Spleen (tissue), 11 donors: ENCODE measurements around the gene GET3. TPM values are rescaled to one million over a fixed set of nuclear protein-coding genes. Genes with fewer than 3 reads are reported as not detected.

Experiments
- DNase-seq: peaks from one replicate; pipeline ENCODE4 v3.0.0-alpha.2; 2020
- H3K27ac ChIP-seq, 8 donors: fragments of 200-600 bp; sonication (generic) in 7 of 8; 1 replicate in 4 of 8; 2 replicates in 4 of 8; pipeline versions ENCODE4 v1.5.0 to v1.8.0; 2016 to 2021; ENCODE audit warnings: inconsistent platforms in 4 of 8, mild to moderate bottlenecking in 4 of 8, moderate library complexity in 1 of 8
- H3K27me3 ChIP-seq, 7 donors: fragments of 200-600 bp; sonication (generic) in 6 of 7; replicated peaks in 1 of 7; 1 replicate in 4 of 7; 2 replicates in 3 of 7; pipeline versions ENCODE4 v1.5.0 to v1.8.0; 2016 to 2021; ENCODE audit warnings: inconsistent platforms in 3 of 7, mild to moderate bottlenecking in 1 of 7
- H3K36me3 ChIP-seq, 6 donors: fragments of 200-600 bp; sonication (generic) in 5 of 6; 1 replicate in 4 of 6; 2 replicates in 2 of 6; pipeline versions ENCODE4 v1.5.0 to v1.8.0; 2016 to 2021; ENCODE audit warnings: inconsistent platforms in 2 of 6
- H3K4me1 ChIP-seq, 6 donors: fragments of 200-600 bp; sonication (generic) in 5 of 6; 1 replicate in 3 of 6; 2 replicates in 3 of 6; pipeline versions ENCODE4 v1.5.0 to v1.8.0; 2016 to 2021; ENCODE audit warnings: inconsistent platforms in 3 of 6
- H3K4me3 ChIP-seq, 8 donors: fragments of 200-600 bp; sonication (generic) in 7 of 8; 1 replicate in 4 of 8; 2 replicates in 4 of 8; pipeline versions ENCODE4 v1.5.0 to v1.8.0; 2016 to 2021; ENCODE audit warnings: inconsistent platforms in 4 of 8, mild to moderate bottlenecking in 4 of 8, moderate library complexity in 2 of 8
- H3K9me3 ChIP-seq, 8 donors: fragments of 200-600 bp; sonication (generic) in 7 of 8; 1 replicate in 4 of 8; 2 replicates in 4 of 8; pipeline versions ENCODE4 v1.5.0 to v1.8.0; 2016 to 2021; ENCODE audit warnings: inconsistent platforms in 4 of 8
- POLR2A ChIP-seq, 3 donors: fragments of 450-650 bp; IDR thresholded peaks; one replicate each; pipeline ENCODE4 v1.5.1; 2017; ENCODE audit warnings: antibody characterized with exemption in 3 of 3, mild to moderate bottlenecking in 1 of 3
- POLR2AphosphoS5 ChIP-seq, 3 donors: sonication (generic); formaldehyde crosslinking; IDR thresholded peaks; one replicate each; pipeline ENCODE4 v1.5.1; 2017; ENCODE audit warnings: antibody characterized with exemption in 3 of 3
- WGBS, 5 donors: extraction: QIAGEN DNeasy Blood & Tissue Kit in 3 of 5; methylation state at CpG; one replicate each; pipeline versions ENCODE4 v1.1.5 to v1.1.7; 2013 to 2018; 5-methylcytosine and 5-hydroxymethylcytosine counted together
- intact Hi-C: fragments of 100-400 bp; cut with DNase I; formaldehyde crosslinking; loops from one replicate; pipeline ENCODE4 v1.15.0; 2023; ENCODE audit warnings: low total_unique reads
- polyA plus RNA-seq, 3 donors: library from polyadenylated mRNA; stranded (reverse); fragments of 200-250 nt; gene quantifications; one replicate each; pipeline ENCODE4 v1.2.1, GENCODE V29; 2013
- total RNA-seq, 7 donors: library from RNA; depleted of rRNA in 3 of 7; stranded (reverse); fragments of >200 nt in 3 of 7; fragmentation: NEBNext Ultra II Directional in 4 of 7; extraction: Animal tissue kit (Norgen Biotek cat#: 25700) in 4 of 7; gene quantifications; one replicate each; pipeline versions ENCODE4 v1.1.0 to v1.2.1, GENCODE V29; 2016 to 2021
- TF ChIP-seq, protein P1 (sequence below), 11 experiments: fragments of 200-600 bp in 7 of 11; fragments of 450-650 bp in 4 of 11; sonication (generic) in 4 of 11; IDR thresholded peaks in 8 of 11; conservative IDR thresholded peaks in 3 of 11; 1 replicate in 7 of 11; 2 replicates in 4 of 11; pipeline versions ENCODE4 v1.4.0 to v1.8.0; 2016 to 2021; ENCODE audit warnings: antibody characterized with exemption in 11 of 11, inconsistent platforms in 4 of 11, mild to moderate bottlenecking in 1 of 11
- donor health status: healthy with polysubstance abuse.
- donor health status: DM: no; HTN: no; CAD: no; lungs with moderate emphysema.
- donor health status: DM: no; HTN: no; CAD: no.
- donor health status: Bipolar disorder and iron deficiency.
- donor health status: healthy.
- donor health status: DM: no; HTN: no; CAD: no.
- donor health status: DM: yes; HTN: yes; CAD: no.

The GET3 gene
- total and polyA plus RNA-seq, 10 donors = 32.7 to 68.0 (median 41.2) TPM

GRCh38 chr19:12730064-12730463, 7.2 kb upstream of the GET3 start:
- no peaks in the 10 kb centered on the region for H3K27me3 ChIP-seq
- 59 to 72% (median 66%) methylated on average over 3 of the region's 3 CpGs for WGBS, 5 donors
- intact Hi-C loops = no loop called here
- TF ChIP-seq, protein P1, sequence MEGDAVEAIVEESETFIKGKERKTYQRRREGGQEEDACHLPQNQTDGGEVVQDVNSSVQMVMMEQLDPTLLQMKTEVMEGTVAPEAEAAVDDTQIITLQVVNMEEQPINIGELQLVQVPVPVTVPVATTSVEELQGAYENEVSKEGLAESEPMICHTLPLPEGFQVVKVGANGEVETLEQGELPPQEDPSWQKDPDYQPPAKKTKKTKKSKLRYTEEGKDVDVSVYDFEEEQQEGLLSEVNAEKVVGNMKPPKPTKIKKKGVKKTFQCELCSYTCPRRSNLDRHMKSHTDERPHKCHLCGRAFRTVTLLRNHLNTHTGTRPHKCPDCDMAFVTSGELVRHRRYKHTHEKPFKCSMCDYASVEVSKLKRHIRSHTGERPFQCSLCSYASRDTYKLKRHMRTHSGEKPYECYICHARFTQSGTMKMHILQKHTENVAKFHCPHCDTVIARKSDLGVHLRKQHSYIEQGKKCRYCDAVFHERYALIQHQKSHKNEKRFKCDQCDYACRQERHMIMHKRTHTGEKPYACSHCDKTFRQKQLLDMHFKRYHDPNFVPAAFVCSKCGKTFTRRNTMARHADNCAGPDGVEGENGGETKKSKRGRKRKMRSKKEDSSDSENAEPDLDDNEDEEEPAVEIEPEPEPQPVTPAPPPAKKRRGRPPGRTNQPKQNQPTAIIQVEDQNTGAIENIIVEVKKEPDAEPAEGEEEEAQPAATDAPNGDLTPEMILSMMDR (IDR thresholded peaks at IDR 0.05 in 8 of 11, conservative IDR thresholded peaks at IDR 0.05 in 3 of 11) = no peak
- no peak for TF ChIP-seq POLR2A (IDR thresholded peaks at IDR 0.05)
- TF ChIP-seq POLR2AphosphoS5 (IDR thresholded peaks at IDR 0.05) = no peak
- no peak overlapping the region for H3K4me3 ChIP-seq
- no peak for DNase-seq
- H3K9me3 ChIP-seq = no peaks in the 10 kb centered on the region
- peaks cover 0 to 53% (median 37%) of the 10 kb centered on the region in 6 donors for H3K36me3 ChIP-seq
- peak overlapping the region in 4 of 8 donors; percentile 18 to 39 (median 24) for H3K27ac ChIP-seq
- H3K4me1 ChIP-seq = peaks cover 18 to 61% (median 51%) of the 10 kb centered on the region in 6 donors

- 91 to 95% (median 93%) methylated on average over 21 to 24 of the region's 24 CpGs for WGBS, 5 donors
- Histone ChIP-seq H3K27me3 (no peaks in the 10 kb centered on the region), H3K36me3 (peaks cover 0 to 53% (median 37%) of the 10 kb centered on the region in 6 donors), H3K9me3 (no peaks in the 10 kb centered on the region), H3K4me3 (no peak overlapping the region), H3K4me1 (peaks cover 18 to 74% (median 58%) of the 10 kb centered on the region in 6 donors), H3K27ac (no peak overlapping the region)
- TF ChIP-seq, protein P1 (IDR thresholded peaks at IDR 0.05 in 8 of 11, conservative IDR thresholded peaks at IDR 0.05 in 3 of 11) = no peak
- TF ChIP-seq POLR2A (IDR thresholded peaks at IDR 0.05) (no peak), POLR2AphosphoS5 (IDR thresholded peaks at IDR 0.05) (no peak)
- intact Hi-C loops = no loop called here
- DNase-seq = no peak
Observed at GRCh38 chr19:12731337-12731736, 6.0 kb upstream of the GET3 start.

DNA sequence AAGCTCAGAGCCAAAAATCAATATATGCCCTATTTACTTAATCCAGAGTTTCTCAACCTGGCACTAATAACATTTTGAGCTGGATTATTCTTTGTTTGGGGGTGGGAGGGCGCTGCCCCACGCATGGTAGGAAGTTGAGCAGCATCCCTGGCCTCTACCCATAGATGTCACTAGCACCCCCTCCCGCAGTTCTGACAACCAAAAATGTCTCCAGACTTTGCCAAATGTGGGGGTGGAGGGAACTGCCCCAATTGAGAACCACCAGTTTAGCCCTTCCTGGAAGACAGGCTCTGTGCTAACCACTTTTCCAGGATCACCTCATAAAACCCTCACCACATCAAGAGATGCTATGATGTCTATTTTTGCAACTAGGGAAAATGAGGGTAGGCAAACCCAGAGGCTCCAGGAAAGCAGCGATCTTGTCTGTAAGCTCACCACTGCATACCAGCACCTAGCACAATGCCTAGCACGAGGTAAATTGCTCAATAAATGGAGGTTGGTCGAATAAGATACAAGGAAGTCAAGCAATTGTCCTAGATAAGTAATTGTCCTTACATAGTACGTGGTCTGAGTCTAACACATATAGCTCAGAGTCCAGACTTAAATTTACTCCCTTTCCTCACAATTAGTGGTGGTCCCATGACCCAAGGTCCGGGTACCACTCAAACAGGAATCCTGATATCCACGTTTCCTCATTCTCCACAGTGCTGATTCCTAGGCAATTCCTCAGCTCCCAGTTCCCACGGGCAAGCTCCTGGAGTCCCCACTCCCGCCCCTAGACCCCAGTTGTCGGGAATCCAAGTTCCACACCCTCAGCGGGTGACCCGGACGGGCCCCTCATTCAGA, 3.7 kb upstream of the GET3 start:
- H3K4me3 ChIP-seq = peak overlapping the region; percentile 68 to 98 (median 92)
- TF ChIP-seq, protein P1 (IDR thresholded peaks at IDR 0.05 in 8 of 11, conservative IDR thresholded peaks at IDR 0.05 in 3 of 11) = peak in 6 of 11 experiments; percentile 10 to 40 (median 15)
- TF ChIP-seq POLR2A (IDR thresholded peaks at IDR 0.05) = no peak
- WGBS, 5 donors = 0 to 2% (median 1%) methylated on average over 15 of the region's 15 CpGs
- DNase-seq = no peak
- peaks cover 30 to 91% (median 74%) of the 10 kb centered on the region in 6 donors for H3K4me1 ChIP-seq
- peak overlapping the region; percentile 94 to 99 (median 96) for H3K27ac ChIP-seq
- intact Hi-C loops = no loop called here
- no peaks in the 10 kb centered on the region for H3K27me3 ChIP-seq
- peaks cover 0 to 42% (median 31%) of the 10 kb centered on the region in 6 donors for H3K36me3 ChIP-seq
- H3K9me3 ChIP-seq = no peaks in the 10 kb centered on the region

DNA sequence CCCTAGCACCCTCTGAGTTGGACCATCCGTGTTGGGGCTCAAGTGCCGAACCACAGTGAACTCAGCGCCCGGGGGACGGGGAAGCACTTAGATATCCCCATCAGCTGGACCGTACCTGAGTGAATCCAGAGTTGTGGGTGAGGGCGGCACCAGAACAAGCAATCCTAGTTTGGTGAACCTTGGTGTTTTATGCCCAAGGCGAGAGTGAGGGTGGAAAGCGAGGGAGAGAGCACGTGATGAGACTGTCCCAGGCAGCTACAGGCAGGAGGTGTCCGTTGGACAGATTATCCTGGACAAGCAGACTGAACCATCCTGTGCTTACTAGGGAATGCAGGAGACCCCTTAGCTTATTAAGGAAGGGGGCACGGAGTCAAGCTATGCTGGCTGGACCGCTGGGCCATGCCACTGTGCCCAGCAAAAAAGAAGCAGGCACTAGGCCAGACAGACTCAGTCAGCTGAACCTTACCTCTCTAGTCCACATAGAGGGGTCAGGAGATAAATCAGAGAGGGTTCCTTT, 596 bp downstream of the GET3 start:
- peak overlapping the region in 6 of 8 donors; percentile 90 to 94 (median 92) for H3K27ac ChIP-seq

More for the DNA sequence above, 596 bp downstream of the GET3 start:
- intact Hi-C loops = no loop called here
- Histone ChIP-seq H3K4me3 (peak overlapping the region; percentile 62 to 99 (median 92)), H3K27me3 (no peaks in the 10 kb centered on the region), H3K9me3 (no peaks in the 10 kb centered on the region), H3K36me3 (peaks cover 0 to 47% (median 16%) of the 10 kb centered on the region in 6 donors), H3K4me1 (peaks cover 21 to 59% (median 41%) of the 10 kb centered on the region in 6 donors)
- DNase-seq = no peak
- WGBS, 5 donors = 11 to 15% (median 14%) methylated on average over 13 of the region's 13 CpGs
- TF ChIP-seq POLR2A (IDR thresholded peaks at IDR 0.05) = no peak
- TF ChIP-seq, protein P1 (IDR thresholded peaks at IDR 0.05 in 8 of 11, conservative IDR thresholded peaks at IDR 0.05 in 3 of 11) = no peak
- no peak for TF ChIP-seq POLR2AphosphoS5 (IDR thresholded peaks at IDR 0.05)
